Effector memory CD4-positive, alpha-beta T cell (primary cell): ENCODE data around the gene CLDND2.

Experiments
- DNase-seq, 3 donors: peaks; one replicate each; pipeline ENCODE4 v3.0.0-alpha.2; 2020
- H3K27ac ChIP-seq: 2 replicates; pipeline ENCODE4 v1.7.0; 2013; ENCODE audit warnings: mild to moderate bottlenecking, low read length, moderate library complexity; ENCODE audit not compliant: insufficient read depth, poor library complexity, severe bottlenecking
- H3K27me3 ChIP-seq: replicated peaks from 2 replicates; pipeline ENCODE4 v1.7.0; 2013; ENCODE audit warnings: mild to moderate bottlenecking, low read length; ENCODE audit not compliant: insufficient read depth, control insufficient read depth, poor library complexity, severe bottlenecking
- H3K36me3 ChIP-seq: 2 replicates; pipeline ENCODE4 v1.7.0; 2013; ENCODE audit warnings: mild to moderate bottlenecking, low read length, moderate library complexity; ENCODE audit not compliant: control insufficient read depth, insufficient read depth
- H3K4me1 ChIP-seq: 2 replicates; pipeline ENCODE4 v1.7.0; 2013; ENCODE audit warnings: low read length, mild to moderate bottlenecking; ENCODE audit not compliant: control insufficient read depth, insufficient read depth, poor library complexity, severe bottlenecking
- H3K4me3 ChIP-seq: 2 replicates; pipeline ENCODE4 v1.7.0; 2013; ENCODE audit warnings: low read length, low read depth, mild to moderate bottlenecking; ENCODE audit not compliant: insufficient read depth, poor library complexity, severe bottlenecking
- H3K9me3 ChIP-seq: 2 replicates; pipeline ENCODE4 v1.7.0; 2013; ENCODE audit warnings: mild to moderate bottlenecking, low read length, moderate library complexity; ENCODE audit not compliant: control insufficient read depth

CLDND2 gene

GRCh38 chr19:51341976-51342580 is 26.7 kb downstream of the CLDND2 start, which contains the start of gene VSIG10L:
Gene VSIG10L (minus strand): TSS chr19:51342139. CDS start chr19:51342124, 15 bp downstream.
- Histone ChIP-seq H3K36me3 (no peaks in the 10 kb centered on the region), H3K27ac (no peak within 1 kb of the TSS), H3K4me1 (peaks cover 15% of the 10 kb centered on the region), H3K27me3 (no peaks in the 10 kb centered on the region), H3K4me3 (no peak within 1 kb of the TSS), H3K9me3 (no peaks in the 10 kb centered on the region)
- no peak for DNase-seq

- H3K4me3 ChIP-seq = no peak overlapping the region
- peaks cover 15% of the 10 kb centered on the region for H3K4me1 ChIP-seq
- no peak for DNase-seq
- H3K27ac ChIP-seq = no peak overlapping the region
- no peaks in the 10 kb centered on the region for H3K9me3 ChIP-seq
- no peaks in the 10 kb centered on the region for H3K27me3 ChIP-seq
- no peaks in the 10 kb centered on the region for H3K36me3 ChIP-seq
These were observed 27.7 kb downstream of the CLDND2 start for GRCh38 chr19:51341066-51341465.

DNA sequence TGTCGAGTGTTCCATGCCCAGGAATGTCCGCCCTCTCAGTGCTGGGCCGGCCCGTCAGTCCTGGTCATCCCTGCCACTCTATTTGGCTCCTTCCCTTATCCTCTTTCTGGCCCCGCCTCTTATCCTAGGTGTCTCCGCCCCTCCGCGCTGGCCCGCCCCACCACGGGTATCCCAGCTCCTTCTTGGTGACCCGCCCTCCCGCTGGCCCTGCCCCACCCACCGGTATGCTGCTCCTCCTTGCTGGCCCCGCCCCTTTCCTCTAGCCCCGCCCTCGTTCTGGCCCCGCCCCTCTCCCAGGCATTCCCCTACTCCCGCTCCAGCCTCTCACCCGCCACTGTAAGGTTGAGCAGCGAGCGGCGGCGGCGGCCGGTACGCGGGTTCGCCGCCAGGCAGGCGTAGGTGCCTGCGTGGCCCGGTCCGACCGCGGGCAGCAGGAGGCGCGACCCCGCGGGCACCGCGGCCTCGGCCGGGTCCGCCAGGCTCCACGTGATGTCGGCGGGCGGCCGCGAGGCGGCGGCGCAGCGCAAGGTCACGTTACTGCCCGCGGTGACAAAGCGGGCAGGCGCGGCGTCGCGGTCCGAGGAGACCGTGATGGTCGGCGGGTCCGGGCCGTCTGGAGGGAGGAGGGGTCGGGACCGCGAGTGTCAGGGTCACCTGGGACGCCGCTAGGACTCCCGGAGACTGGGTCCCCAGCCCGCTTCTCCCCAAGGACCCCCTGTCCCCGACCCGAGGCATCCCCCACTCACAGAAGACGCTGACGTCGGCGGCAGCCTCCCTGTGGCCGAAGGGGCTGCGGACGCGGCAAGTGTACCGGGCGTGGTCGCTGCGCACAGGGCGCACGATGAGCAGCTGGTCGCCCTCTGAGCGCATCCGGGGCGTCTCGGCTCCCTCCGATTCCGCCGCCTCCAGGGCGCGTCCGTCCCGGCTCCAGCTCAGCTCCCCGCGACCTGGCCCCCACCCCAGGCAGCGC is 28.8 kb downstream of the CLDND2 start:
- Histone ChIP-seq H3K27ac (peak overlapping the region; percentile 23), H3K9me3 (no peaks in the 10 kb centered on the region), H3K27me3 (no peaks in the 10 kb centered on the region), H3K4me3 (peak overlapping the region; percentile 68), H3K4me1 (peaks cover 15% of the 10 kb centered on the region), H3K36me3 (no peaks in the 10 kb centered on the region)
- peak; percentile 85 to 94 (median 87) for DNase-seq

- Histone ChIP-seq H3K27ac (peak overlapping the region; percentile 2), H3K4me1 (peaks cover 15% of the 10 kb centered on the region)
- peak in 1 of 3 donors; percentile 3 for DNase-seq
These were observed 29.5 kb downstream of the CLDND2 start for GRCh38 chr19:51339313-51339686.

DNA sequence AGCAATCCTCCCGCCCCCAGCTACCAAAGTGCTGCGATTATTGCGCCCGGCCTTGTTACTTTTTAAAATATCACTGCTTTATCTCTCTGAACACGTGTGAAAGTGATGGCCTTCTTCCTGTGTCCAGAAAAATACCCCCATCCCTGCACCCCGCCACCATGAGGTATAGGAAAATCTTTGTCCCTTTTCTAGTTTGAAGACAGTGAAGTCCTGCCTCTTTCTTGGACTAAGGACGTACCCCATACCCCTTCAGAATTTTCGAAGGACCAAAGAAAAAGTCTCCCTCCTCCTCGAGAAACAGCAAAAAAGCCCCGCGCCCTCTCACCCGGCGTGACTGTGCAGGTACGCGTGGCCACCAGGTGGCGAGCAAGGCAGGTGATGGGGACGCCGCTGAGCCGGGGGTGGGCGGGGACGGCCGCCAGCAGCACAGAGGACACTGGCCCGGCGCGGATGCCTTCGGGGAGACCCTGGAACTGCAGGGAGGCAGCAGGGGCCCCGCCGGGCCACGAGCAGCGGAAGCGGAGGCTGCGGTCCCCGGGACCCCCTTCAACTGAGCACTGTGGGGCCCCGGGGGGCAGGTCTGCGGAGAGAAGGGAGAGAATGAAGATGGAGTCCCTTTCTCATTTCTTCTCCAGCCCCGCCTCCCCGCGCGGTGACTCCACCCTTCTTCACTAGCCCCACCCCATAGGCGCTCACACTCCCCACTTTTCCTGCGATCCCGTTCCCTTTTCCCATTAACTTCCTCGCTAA is 30.1 kb downstream of the CLDND2 start:
- no peaks in the 10 kb centered on the region for H3K36me3 ChIP-seq
- H3K27ac ChIP-seq = peak overlapping the region; percentile 2
- H3K4me3 ChIP-seq = peak overlapping the region; percentile 68
- H3K27me3 ChIP-seq = no peaks in the 10 kb centered on the region
- H3K4me1 ChIP-seq = peaks cover 15% of the 10 kb centered on the region
- DNase-seq = peak; percentile 64 to 72 (median 70)
- H3K9me3 ChIP-seq = no peaks in the 10 kb centered on the region

More at GRCh38 chr19:51339313-51339686, 29.5 kb downstream of the CLDND2 start:
- peak overlapping the region; percentile 68 for H3K4me3 ChIP-seq
- H3K9me3 ChIP-seq = no peaks in the 10 kb centered on the region
- no peaks in the 10 kb centered on the region for H3K27me3 ChIP-seq
- no peaks in the 10 kb centered on the region for H3K36me3 ChIP-seq

DNA sequence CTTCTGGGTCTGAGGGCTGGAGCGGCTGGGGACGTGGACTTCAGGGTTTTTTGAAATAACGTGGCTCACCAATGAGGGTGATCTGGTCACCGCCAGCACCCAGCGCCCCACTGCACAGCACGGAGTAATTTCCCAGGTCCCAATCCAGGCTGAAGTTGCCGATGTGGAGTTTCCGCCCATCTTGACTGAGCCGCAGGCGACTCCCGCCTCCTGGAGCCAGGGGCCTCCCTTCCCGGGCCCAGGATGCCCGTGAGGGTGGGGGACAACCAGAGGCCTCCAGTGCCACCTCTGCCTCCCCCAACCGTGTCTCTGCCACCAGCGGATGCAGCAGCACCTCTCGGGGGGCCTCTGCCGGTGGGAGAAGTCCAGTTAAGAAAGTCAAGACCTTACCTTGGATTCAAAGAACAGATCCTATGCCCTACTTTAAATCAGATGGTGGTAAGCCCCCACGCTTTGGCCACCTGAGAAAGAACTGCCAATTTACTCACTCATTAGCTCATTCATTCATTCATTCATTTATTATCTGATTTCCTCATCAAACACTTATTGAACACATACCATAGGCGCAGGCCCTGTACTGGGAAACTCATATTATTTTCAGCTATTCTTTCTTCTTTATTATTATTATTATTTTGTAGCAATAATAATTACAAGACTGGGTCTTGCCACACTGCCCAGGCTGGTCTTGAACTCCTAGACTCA is 30.8 kb downstream of the CLDND2 start:
- Histone ChIP-seq H3K9me3 (no peaks in the 10 kb centered on the region), H3K4me1 (peaks cover 15% of the 10 kb centered on the region), H3K36me3 (no peaks in the 10 kb centered on the region), H3K4me3 (no peak overlapping the region), H3K27ac (no peak overlapping the region), H3K27me3 (no peaks in the 10 kb centered on the region)
- DNase-seq = no peak

DNA sequence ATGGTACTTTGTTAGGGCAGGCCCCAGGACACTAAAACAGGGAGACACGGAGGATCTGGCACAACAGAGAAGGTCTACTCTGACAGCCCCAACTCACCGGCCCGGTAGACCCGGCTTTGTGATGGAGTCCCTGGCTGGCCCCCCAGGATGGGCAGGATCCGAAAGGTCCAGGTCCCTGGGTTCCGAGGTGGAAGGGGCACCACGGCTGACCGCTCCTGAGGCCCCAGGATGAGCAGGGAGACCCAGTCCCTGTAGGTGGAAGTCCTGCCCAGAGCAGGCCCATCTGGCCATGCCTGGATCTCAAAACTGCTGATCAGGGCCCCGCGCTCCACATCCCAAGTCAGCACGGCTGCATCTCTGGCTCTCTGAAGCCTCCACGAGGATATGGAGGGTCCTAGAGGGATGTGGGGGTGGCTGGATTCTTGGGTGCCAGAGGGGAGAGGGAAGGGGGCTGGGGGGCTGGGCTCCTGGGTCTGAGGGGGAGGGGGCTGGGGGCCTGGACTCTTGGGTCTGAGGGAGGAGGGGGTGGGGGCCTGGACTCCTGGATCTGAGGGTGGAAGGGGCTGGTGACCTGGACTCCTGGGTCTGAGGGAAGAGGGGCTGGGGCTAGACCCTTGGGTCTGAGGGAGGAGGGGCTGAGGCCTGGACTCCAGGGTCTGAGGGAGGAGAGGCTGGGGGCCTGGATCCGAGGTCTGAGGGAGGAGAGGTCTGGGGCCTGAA is 31.5 kb downstream of the CLDND2 start:
- Histone ChIP-seq H3K27me3 (no peaks in the 10 kb centered on the region), H3K27ac (no peak overlapping the region), H3K4me3 (no peak overlapping the region), H3K36me3 (no peaks in the 10 kb centered on the region), H3K4me1 (peaks cover 15% of the 10 kb centered on the region), H3K9me3 (no peaks in the 10 kb centered on the region)
- DNase-seq = no peak

DNA sequence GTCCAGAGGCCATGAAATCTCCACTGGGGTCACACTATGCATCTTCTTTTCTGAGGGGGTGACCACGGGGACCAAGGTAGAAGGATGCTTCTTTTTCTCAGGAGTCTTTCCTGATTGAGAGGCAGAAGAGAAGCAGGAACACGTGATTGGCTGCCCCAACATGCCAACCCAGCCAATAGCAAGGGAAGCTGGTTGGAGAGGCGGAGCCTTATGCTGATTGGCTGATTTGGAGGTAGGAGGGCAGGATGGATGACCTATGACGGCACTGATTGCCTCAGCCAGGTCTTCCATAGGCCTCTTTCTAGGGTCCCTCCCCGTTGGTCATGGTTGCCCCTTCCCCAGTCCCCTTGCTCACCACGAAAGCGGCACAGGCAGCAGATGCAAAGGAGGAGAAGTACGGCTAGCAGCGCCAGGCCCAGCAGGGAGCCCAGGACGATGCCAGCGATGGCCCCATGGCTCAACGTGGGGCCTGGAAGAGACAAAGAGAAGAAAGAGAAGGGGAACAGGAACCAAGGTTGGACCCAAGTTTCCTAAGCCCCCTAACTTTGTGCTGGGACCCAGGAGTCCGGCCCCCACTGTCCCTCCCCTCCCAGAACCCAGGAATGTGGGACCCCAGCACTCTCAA is 34.9 kb downstream of the CLDND2 start:
- Histone ChIP-seq H3K4me3 (no peak overlapping the region), H3K4me1 (peaks cover 6% of the 10 kb centered on the region), H3K27ac (no peak overlapping the region), H3K27me3 (no peaks in the 10 kb centered on the region), H3K36me3 (no peaks in the 10 kb centered on the region), H3K9me3 (no peaks in the 10 kb centered on the region)
- DNase-seq = no peak

DNA sequence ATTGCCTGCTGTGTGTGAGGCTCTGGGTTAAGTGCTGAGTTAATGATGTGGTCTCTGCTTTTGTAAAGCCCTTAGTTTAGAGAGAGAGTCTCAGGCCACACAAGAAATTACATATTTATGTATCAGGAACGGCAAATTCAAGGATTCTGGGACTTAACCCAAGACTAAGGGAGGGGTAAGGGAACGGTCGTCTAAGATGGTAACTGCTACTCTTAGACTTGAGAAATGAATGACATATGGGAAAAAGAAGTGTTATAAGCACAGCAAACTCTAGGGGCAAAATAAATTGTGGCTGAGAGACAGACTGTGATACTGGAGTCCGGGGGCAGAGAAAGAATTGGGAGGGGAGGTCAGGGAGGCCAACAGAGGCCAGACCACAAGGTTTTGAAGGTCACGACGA is 37.1 kb downstream of the CLDND2 start:
- Histone ChIP-seq H3K36me3 (no peaks in the 10 kb centered on the region), H3K4me1 (peaks cover 5% of the 10 kb centered on the region), H3K9me3 (no peaks in the 10 kb centered on the region), H3K27ac (no peak overlapping the region), H3K4me3 (no peak overlapping the region), H3K27me3 (peaks cover 21% of the 10 kb centered on the region)
- DNase-seq = no peak
